T-helper 17 cell (primary cell): ENCODE results near the gene SMTNL1. TPM values are rescaled to one million over a fixed set of nuclear protein-coding genes. Genes with fewer than 3 reads are reported as not detected.

ENCODE experiments used
- ATAC-seq: fragments of 150-1000 bp; cut with Tn5 transposase; 2 replicates; pipeline ENCODE4 v1.10.0; 2021; ENCODE audit warnings: mild to moderate bottlenecking, moderate library complexity
- DNase-seq, 3 donors: peaks; one replicate each; pipeline versions ENCODE4 v3.0.0 to v3.0.0-alpha.2; 2020 to 2021
- H3K9me3 ChIP-seq: one replicate; pipeline ENCODE4 v1.7.0; 2013; ENCODE audit warnings: low read length, mild to moderate bottlenecking; ENCODE audit not compliant: control insufficient read depth, poor library complexity, severe bottlenecking
- H3K27ac Mint-ChIP-seq: one replicate; pipeline ENCODE4 v1.8.0; 2022; ENCODE audit warnings: mild to moderate bottlenecking, moderate library complexity, mixed read lengths
- H3K27me3 Mint-ChIP-seq: one replicate; pipeline ENCODE4 v1.8.0; 2022; ENCODE audit warnings: mixed read lengths
- H3K36me3 Mint-ChIP-seq: one replicate; pipeline ENCODE4 v1.8.0; 2022; ENCODE audit warnings: low read depth, mixed read lengths
- H3K4me1 Mint-ChIP-seq: one replicate; pipeline ENCODE4 v1.8.0; 2022; ENCODE audit warnings: mild to moderate bottlenecking, mixed read lengths
- H3K4me3 Mint-ChIP-seq: one replicate; pipeline ENCODE4 v1.8.0; 2022; ENCODE audit warnings: mild to moderate bottlenecking, moderate library complexity, mixed read lengths
- total RNA-seq, 4 donors: library from RNA in 2 of 4; stranded (reverse) in 2 of 4; gene quantifications; one replicate each; pipeline ENCODE4 v1.2.3 and lab custom pipeline; 2022 to 2026

Gene SMTNL1
- total RNA-seq, 2 donors from 2014 or later = not detected

- Mint-ChIP-seq H3K4me3 (peak overlapping the region; percentile 98), H3K36me3 (peaks cover 6% of the 10 kb centered on the region), H3K27ac (peak overlapping the region; percentile 93), H3K4me1 (peaks cover 41% of the 10 kb centered on the region), H3K27me3 (no peaks in the 10 kb centered on the region)
- H3K9me3 ChIP-seq = no peaks in the 10 kb centered on the region
- DNase-seq (no peak), ATAC-seq (peak; percentile 30)
Measured at GRCh38 chr11:57566005-57566904, 28.9 kb downstream of the SMTNL1 start.

- Mint-ChIP-seq H3K36me3 (peaks cover 5% of the 10 kb centered on the region), H3K27ac (peak overlapping the region; percentile 93), H3K27me3 (no peaks in the 10 kb centered on the region), H3K4me3 (peak overlapping the region; percentile 98), H3K4me1 (peaks cover 41% of the 10 kb centered on the region)
- DNase-seq = peak in 1 of 3 donors; percentile 7
- no peak for ATAC-seq
- H3K9me3 ChIP-seq = no peaks in the 10 kb centered on the region
Measured at GRCh38 chr11:57566905-57567514, 29.6 kb downstream of the SMTNL1 start.

- no peaks in the 10 kb centered on the region for H3K27me3 Mint-ChIP-seq
- peak within 1 kb of the TSS; percentile 93 for H3K27ac Mint-ChIP-seq
- peaks cover 5% of the 10 kb centered on the region for H3K36me3 Mint-ChIP-seq
- DNase-seq = peak; percentile 43 to 79 (median 77)
- H3K4me1 Mint-ChIP-seq = peaks cover 40% of the 10 kb centered on the region
- H3K4me3 Mint-ChIP-seq = peak within 1 kb of the TSS; percentile 99
- ATAC-seq = peak; percentile 86
- no peaks in the 10 kb centered on the region for H3K9me3 ChIP-seq
Measured at GRCh38 chr11:57567515-57568329, 30.3 kb downstream of the SMTNL1 start, which contains the start of gene UBE2L6. Gene UBE2L6, minus strand, starts transcription at chr11:57567672. Its CDS starts 61 bp downstream, at chr11:57567611.

- peaks cover 36% of the 10 kb centered on the region for H3K4me1 Mint-ChIP-seq
- peak overlapping the region; percentile 99 for H3K4me3 Mint-ChIP-seq
- peaks cover 5% of the 10 kb centered on the region for H3K36me3 Mint-ChIP-seq
- H3K9me3 ChIP-seq = no peaks in the 10 kb centered on the region
- H3K27me3 Mint-ChIP-seq = no peaks in the 10 kb centered on the region
- peak overlapping the region; percentile 93 for H3K27ac Mint-ChIP-seq
- DNase-seq (peak in 1 of 3 donors; percentile 91), ATAC-seq (peak; percentile 17)
Measured at GRCh38 chr11:57568330-57568766, 31.0 kb downstream of the SMTNL1 start.

GRCh38 chr11:57571606-57572005 lies 34.2 kb downstream of the SMTNL1 start:
- DNase-seq = no peak

GRCh38 chr11:57574061-57574460 lies 36.7 kb downstream of the SMTNL1 start:
- H3K9me3 ChIP-seq = no peaks in the 10 kb centered on the region
- no peak overlapping the region for H3K27ac Mint-ChIP-seq
- H3K4me3 Mint-ChIP-seq = no peak overlapping the region
- no peaks in the 10 kb centered on the region for H3K36me3 Mint-ChIP-seq
- peaks cover 23% of the 10 kb centered on the region for H3K27me3 Mint-ChIP-seq
- DNase-seq (no peak), ATAC-seq (no peak)
- H3K4me1 Mint-ChIP-seq = peaks cover 6% of the 10 kb centered on the region

More at GRCh38 chr11:57571606-57572005, 34.2 kb downstream of the SMTNL1 start:
- Mint-ChIP-seq H3K27me3 (peaks cover 18% of the 10 kb centered on the region), H3K4me1 (peaks cover 16% of the 10 kb centered on the region), H3K27ac (no peak overlapping the region), H3K36me3 (peaks cover 3% of the 10 kb centered on the region), H3K4me3 (no peak overlapping the region)
- no peaks in the 10 kb centered on the region for H3K9me3 ChIP-seq
- ATAC-seq = no peak

- ATAC-seq = no peak
- H3K4me3 Mint-ChIP-seq = no peak overlapping the region
Measured at GRCh38 chr11:57584341-57584740, 46.9 kb downstream of the SMTNL1 start.

GRCh38 chr11:57585301-57585700 lies 47.9 kb downstream of the SMTNL1 start:
- Mint-ChIP-seq H3K36me3 (no peaks in the 10 kb centered on the region), H3K27ac (no peak overlapping the region)

More at GRCh38 chr11:57584341-57584740, 46.9 kb downstream of the SMTNL1 start:
- H3K9me3 ChIP-seq = no peaks in the 10 kb centered on the region
- Mint-ChIP-seq H3K27ac (no peak overlapping the region), H3K27me3 (peaks cover 10% of the 10 kb centered on the region), H3K36me3 (no peaks in the 10 kb centered on the region), H3K4me1 (no peaks in the 10 kb centered on the region)
- no peak for DNase-seq

GRCh38 chr11:57586711-57587245 lies 49.4 kb downstream of the SMTNL1 start:
- no peaks in the 10 kb centered on the region for H3K9me3 ChIP-seq
- Mint-ChIP-seq H3K36me3 (peaks cover 2% of the 10 kb centered on the region), H3K27me3 (peaks cover 25% of the 10 kb centered on the region), H3K27ac (peak overlapping the region; percentile 43), H3K4me1 (no peaks in the 10 kb centered on the region), H3K4me3 (no peak overlapping the region)
- no peak for ATAC-seq
- no peak for DNase-seq

More at GRCh38 chr11:57585301-57585700, 47.9 kb downstream of the SMTNL1 start:
- no peaks in the 10 kb centered on the region for H3K4me1 Mint-ChIP-seq
- DNase-seq (no peak), ATAC-seq (no peak)
- no peak overlapping the region for H3K4me3 Mint-ChIP-seq
- peaks cover 16% of the 10 kb centered on the region for H3K27me3 Mint-ChIP-seq
- H3K9me3 ChIP-seq = no peaks in the 10 kb centered on the region

GRCh38 chr11:57588046-57588710 lies 50.8 kb downstream of the SMTNL1 start:
- no peak for ATAC-seq
- Mint-ChIP-seq H3K36me3 (peaks cover 2% of the 10 kb centered on the region), H3K27ac (no peak overlapping the region), H3K4me1 (no peaks in the 10 kb centered on the region), H3K4me3 (no peak overlapping the region), H3K27me3 (peaks cover 31% of the 10 kb centered on the region)
- no peaks in the 10 kb centered on the region for H3K9me3 ChIP-seq
- no peak for DNase-seq

GRCh38 chr11:57596266-57596885 lies 59.0 kb downstream of the SMTNL1 start:
- H3K9me3 ChIP-seq = no peaks in the 10 kb centered on the region
- Mint-ChIP-seq H3K27me3 (peaks cover 70% of the 10 kb centered on the region), H3K27ac (no peak overlapping the region), H3K36me3 (no peaks in the 10 kb centered on the region), H3K4me3 (no peak overlapping the region), H3K4me1 (no peaks in the 10 kb centered on the region)
- ATAC-seq (no peak), DNase-seq (no peak)

GRCh38 chr11:57597461-57597915 lies 60.1 kb downstream of the SMTNL1 start, which contains the start of gene SERPING1:
Gene SERPING1, plus strand, starts transcription at chr11:57597685. Its CDS starts 586 bp downstream, at chr11:57598271.
- H3K4me3 Mint-ChIP-seq = no peak within 1 kb of the TSS
- H3K4me1 Mint-ChIP-seq = peaks cover 5% of the 10 kb centered on the region
- H3K27me3 Mint-ChIP-seq = peaks cover 74% of the 10 kb centered on the region
- DNase-seq = no peak
- H3K36me3 Mint-ChIP-seq = no peaks in the 10 kb centered on the region
- H3K27ac Mint-ChIP-seq = no peak within 1 kb of the TSS
- H3K9me3 ChIP-seq = no peaks in the 10 kb centered on the region
- ATAC-seq = no peak
